T47D (cell line): ENCODE data around the gene CBX3.
A peak's percentile ranks its signal among the peaks of the same experiment; 100 is the strongest.
"Not testable (repeated sequence)": the region's sequence is repeated elsewhere in the genome, so short reads cannot be mapped to it uniquely, and the experiment has no call there.

Source experiments
- DNase-seq, 2 experiments: peaks; one replicate each; pipeline versions ENCODE4 v3.0.0 to v3.0.0-alpha.2; 2011 to 2012; ENCODE audit warnings: low read depth in 1 of 2, low spot score in 1 of 2
- JUND ChIP-seq: IDR thresholded peaks from 2 replicates; pipeline ENCODE4 v1.6.1; 2012; ENCODE audit warnings: low read depth
- in situ Hi-C: cut with HindIII; loops from 2 replicates; pipeline ENCODE4 v1.10.0; 2016; ENCODE audit warnings: low sequenced_read_pairs, low pct_unique_long_range_greater_than_20kb

CBX3 gene

DNA sequence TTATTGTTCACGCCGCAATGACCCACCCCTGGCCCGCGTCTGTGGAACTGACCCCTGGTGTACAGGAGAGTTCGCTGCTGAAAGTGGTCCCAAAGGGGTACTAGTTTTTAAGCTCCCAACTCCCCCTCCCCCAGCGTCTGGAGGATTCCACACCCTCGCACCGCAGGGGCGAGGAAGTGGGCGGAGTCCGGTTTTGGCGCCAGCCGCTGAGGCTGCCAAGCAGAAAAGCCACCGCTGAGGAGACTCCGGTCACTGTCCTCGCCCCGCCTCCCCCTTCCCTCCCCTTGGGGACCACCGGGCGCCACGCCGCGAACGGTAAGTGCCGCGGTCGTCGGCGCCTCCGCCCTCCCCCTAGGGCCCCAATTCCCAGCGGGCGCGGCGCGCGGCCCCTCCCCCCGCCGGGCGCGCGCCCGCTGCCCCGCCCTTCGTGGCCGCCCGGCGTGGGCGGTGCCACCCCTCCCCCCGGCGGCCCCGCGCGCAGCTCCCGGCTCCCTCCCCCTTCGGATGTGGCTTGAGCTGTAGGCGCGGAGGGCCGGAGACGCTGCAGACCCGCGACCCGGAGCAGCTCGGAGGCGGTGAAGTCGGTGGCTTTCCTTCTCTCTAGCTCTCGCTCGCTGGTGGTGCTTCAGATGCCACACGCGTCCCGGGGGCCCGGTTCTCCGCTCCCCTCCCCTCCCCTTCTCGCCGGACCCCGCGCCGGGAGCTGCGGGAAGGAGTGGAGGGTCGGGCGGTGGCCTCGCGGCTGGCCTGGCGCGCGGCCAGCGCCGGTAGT is at the start of gene CBX3:
CBX3 (plus strand) TSS at position 499 of the 772 bp plus-strand sequence. CDS start 1,254 bp downstream, outside the sequence.
- in situ Hi-C loops, result no loop called here
- DNase-seq, result peak; percentile 85 to 95
- TF ChIP-seq JUND, result no peak

DNA sequence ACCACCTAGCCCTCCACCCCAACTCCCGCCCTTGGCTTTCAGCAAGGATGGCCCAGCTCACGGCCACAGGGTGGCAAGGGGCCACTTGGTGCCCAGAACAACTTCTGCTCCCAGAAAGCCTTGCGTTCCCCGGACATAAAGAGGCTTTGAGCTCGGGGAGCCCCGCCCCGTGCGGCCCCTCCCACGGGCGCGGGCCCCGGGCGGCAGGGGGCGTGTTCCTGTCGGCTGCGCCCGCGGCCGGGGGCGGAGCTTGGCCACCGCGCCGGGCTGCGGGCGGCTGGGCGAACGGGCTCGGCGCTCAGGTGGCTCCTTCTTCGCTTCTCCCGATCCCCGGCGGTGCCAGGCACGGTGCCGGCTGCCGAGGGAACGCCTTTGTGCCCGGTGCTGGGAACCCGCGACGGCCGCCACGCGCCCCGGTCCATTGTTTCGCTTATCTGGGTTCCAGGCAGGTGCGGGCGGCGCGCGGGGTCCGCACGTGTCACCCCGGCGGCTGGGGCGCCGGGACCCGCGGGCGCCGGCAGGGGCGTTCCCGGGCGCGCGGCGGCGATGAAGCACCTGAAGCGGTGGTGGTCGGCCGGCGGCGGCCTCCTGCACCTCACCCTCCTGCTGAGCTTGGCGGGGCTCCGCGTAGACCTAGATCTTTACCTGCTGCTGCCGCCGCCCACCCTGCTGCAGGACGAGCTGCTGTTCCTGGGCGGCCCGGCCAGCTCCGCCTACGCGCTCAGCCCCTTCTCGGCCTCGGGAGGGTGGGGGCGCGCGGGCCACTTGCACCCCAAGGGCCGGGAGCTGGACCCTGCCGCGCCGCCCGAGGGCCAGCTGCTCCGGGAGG is 49.4 kb upstream of the CBX3 start, which contains the start of gene NFE2L3:
NFE2L3 (plus strand) TSS at position 246 of the 829 bp plus-strand sequence; CDS start at position 547, 301 bp downstream.
- DNase-seq, result peak; percentile 52 to 82
- TF ChIP-seq JUND, result no peak
- in situ Hi-C loops, result no loop called here

DNA sequence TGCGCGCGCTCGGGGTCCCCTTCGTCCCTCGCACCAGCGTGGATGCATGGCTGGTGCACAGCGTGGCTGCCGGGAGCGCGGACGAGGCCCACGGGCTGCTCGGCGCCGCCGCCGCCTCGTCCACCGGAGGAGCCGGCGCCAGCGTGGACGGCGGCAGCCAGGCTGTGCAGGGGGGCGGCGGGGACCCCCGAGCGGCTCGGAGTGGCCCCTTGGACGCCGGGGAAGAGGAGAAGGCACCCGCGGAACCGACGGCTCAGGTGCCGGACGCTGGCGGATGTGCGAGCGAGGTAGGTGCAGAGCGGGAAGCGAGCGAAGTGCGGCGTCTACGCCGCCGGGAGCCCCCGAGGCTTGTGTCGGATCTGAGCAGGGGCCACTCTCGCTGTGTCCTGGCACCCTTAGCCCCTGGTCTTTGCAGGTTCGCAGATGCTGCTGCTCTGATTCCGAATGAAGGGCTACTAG is 48.7 kb upstream of the CBX3 start:
- in situ Hi-C loops, result not testable (repeated sequence)

DNA sequence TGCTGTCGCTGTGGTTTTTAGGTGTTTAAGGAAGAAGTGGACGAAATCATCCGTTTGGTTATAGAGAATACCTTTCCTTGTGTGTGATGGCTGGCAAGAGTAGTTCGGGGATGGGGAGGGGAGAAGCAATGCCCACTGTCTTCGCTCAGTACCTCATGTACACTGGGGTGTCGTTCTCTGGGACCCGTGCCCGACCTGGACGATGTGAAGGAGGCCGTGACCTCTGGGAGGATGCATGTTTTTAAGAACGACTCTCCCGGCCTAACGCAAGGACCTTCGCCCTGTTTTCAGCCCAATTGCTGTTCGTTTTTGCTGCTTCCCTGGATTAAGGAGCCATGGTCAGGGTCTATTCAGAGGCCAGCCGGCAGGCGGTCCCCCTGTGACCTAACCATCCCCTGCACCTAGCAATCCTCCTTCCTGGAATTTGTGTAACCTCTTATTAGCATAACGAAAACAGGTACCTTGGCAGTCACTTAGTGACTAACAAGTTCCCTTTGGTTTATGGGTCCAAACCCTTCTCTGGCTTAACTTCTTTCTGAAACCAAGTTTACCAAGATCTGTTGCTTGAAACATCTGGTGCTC is 48.2 kb upstream of the CBX3 start:
- DNase-seq, result no peak
- TF ChIP-seq JUND, result no peak
- in situ Hi-C loops, result no loop called here

More for the DNA sequence above, 48.7 kb upstream of the CBX3 start:
- not testable (repeated sequence) for DNase-seq

DNA sequence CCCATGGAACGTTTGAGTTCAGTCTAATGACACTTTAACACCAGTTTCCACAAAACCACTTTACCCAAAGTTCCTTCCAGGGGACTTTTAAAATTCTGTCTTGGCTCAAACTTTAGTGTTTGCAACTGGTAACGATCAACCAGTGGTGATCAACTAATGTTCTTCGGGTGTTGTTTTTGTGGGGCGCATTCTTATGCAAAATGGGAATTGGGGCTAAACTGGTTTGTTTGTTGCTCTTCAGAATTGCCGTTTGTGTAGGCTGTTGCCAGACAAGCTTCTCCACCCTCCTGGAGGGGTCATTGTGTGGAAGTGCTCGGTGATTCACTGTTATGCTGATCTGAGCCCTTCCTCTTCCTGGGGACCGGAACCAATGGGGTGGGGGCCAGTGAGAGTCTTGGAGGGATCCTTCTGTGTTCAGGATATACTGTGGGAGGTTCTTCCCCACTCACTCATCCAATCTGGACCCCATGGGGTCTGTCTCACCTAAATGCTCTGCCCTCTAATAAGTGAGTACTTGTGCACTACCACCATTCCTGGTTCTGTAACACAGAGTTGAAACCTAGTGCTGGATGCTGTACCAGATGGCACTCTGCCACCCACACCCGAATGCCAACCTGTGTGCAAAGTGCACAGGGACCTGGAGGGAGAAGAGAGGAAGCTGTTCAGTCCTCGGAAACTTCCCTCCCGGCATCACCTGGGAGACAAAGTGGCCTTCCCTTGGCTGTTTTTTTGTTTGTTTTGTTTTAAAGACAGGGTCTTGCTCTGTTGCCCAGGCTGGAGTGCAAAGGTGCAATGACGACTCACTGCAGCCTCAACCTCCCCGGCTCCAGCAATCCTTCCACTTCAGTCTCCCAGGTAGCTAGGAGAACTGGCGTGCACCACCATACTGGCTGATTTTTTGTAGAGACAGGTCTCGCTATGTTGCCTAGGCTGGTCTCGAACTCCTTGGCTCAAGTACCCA is 47.4 kb upstream of the CBX3 start:
- DNase-seq, result no peak
- in situ Hi-C loops, result no loop called here
- no peak for TF ChIP-seq JUND

DNA sequence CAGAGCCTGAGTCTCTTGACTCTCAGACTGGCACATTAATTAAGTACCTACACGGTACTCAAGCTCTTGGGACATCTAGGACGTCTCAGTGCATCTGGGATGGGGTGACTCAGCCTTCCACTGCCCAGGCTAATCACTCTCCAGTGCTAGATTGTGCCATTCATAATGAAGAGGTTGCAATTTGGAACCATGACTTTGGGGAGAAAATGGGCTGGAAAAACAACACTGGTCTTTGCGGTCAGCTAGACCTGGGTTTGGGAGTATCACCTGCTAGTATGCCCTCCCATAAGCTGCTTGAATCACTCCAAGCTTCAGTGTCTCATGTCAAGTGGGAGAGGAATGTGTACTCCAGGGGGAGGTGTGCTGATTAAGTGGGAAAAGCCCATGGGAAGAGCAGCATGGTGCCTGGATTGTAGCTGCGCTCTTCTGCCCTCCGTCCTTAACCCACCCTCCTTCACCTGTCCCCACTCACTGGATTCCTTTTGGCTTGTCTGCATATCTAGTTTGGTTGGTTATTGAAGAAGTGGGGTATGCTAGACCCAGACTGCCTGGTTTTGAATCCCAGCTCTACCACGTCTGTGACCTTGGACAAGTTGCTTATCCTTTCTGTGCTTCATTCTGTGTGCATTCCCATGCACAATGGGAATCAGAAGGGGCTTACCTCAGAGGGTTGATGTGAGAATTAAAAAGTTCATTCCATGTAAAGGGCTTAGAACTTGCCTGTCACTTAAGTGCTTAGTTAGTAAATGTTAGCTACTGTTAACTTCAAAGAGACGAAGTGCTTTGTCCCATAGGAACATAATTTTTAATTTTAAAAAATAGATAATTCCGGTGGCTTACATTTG is 45.8 kb upstream of the CBX3 start:
- DNase-seq, result no peak
- in situ Hi-C loops, result no loop called here
- TF ChIP-seq JUND, result no peak

DNA sequence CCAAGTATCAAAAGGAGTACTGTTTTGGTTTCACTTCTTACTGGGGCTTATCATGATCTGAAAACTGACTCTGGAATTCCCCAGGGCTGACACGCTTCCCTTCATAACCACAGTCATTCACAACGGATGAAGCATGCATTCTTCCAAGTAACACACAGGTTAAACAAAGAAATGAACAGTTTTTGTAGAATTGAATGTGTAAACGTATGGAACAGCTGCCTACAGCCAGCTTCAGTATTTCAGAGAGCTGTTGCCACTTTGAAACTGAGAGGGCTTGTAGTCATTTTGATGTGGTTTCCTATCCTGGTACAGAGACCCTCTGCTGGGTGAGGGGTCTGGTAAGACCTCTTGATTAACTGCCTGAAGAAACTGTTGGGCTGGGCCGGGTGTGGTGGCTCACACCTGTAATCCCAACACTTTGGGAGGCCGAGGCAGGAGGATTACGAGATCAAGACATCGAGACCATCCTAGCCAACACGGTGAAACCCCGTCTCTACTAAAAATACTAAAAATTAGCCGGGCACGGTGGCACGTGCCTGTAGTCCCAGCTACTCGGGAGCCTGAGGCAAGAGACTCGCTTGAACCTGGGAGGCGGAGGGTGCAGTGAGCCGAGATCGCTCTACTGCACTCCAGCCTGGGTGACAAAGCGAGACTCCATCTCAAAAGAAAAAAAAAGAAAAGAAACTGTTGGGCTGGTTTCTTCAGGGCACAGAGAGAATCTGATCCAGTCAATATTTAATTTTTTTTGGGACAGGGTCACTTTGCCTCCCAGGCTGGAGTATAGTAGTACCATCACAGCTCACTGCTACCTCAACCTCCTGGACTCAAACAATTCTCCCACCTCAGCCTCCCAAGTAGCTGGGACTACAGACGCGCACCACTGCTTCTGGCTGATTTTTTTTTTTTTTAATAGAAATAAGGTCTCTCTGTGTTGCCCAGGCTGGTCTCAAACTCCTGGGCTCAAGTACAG is 44.8 kb upstream of the CBX3 start:
- TF ChIP-seq JUND, result no peak
- peak in 1 of 2 experiments; percentile 61 for DNase-seq
- in situ Hi-C loops, result no loop called here

DNA sequence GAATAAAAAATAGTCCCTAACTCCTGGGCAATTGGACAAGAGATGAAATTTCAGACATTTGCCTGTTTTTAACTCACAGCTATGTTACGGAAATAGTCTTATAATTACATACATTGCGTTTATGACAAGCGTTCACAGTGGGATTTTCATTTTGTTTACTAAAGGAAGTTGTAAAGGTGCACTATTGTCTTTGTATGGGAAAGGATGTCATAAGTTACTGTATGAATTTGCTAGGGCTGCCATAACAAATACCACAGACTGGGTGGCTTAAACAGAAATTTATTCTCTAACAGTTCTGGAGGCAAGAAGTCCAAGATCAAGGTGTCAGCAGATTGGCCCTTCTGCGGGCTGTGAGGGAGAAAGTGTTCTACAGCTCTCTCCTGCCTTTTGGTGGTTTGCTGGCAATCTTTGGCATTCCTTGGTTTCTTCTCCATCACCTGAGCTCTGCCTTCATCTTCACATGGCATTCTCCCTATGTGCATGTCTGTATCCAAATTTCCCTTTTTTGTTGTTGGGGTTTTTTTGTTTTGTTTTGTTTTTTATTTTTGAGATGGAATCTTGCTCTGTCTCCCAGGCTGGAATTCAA is 43.9 kb upstream of the CBX3 start:
- in situ Hi-C loops, result no loop called here
- no peak for TF ChIP-seq JUND
- DNase-seq, result no peak

DNA sequence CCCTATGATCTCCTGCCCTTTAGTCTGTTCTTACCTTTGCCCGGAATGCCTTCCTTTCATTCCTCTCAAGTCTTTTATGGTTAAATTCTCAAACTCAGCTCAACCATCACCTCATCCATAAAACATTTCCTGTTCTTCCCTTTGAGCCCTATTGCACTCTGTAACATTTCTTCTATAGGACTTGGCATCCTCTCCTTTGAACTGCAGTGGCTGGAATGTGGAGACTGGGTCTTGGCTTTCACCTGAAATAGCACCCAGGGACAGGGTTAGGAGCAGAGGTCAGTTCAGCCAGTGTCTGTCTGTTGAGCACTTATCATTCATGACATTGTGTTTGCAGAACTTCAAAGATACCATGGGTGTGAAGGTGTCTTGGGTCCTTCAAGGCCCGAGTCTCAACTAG is 42.3 kb upstream of the CBX3 start:
- DNase-seq, result no peak
- no peak for TF ChIP-seq JUND
- in situ Hi-C loops, result no loop called here

DNA sequence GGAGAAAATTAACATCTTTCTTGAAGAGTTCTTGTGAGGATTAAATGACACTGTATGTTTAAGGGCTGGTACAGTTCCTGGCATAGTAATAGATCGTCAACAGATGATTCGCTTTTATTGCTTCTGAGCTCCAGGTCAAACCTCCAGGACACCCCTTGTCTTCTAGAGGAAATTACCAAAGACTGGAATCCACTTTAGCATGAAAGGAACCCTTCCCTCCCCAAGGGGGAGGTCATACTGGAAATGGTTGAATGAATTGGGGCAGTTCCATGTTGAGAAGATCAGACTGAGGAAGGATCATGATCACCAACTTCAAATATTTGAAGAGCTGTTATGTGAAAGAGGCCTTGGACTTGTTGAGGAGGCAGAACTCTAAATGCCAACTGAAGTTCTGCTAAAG is 40.6 kb upstream of the CBX3 start:
- in situ Hi-C loops, result no loop called here
- TF ChIP-seq JUND, result no peak
- no peak for DNase-seq
